Smooth muscle cell (in vitro differentiated cells): ENCODE data around the gene RIPK3. TPM values are rescaled to one million over a fixed set of nuclear protein-coding genes. Genes with fewer than 3 reads are reported as not detected.

ENCODE experiments used
- DNase-seq: peaks from one replicate; lab custom pipeline; 2025; ENCODE audit not compliant: unreplicated experiment; lab: John Stamatoyannopoulos, UW
- H2AFZ ChIP-seq: fragments of 200-600 bp; sonication (generic); 2 replicates; pipeline ENCODE4 v1.6.0; 2016; ENCODE audit warnings: antibody characterized with exemption, low read depth, mild to moderate bottlenecking
- H3F3A ChIP-seq: fragments of 200-600 bp; sonication (generic); 2 replicates; pipeline ENCODE4 v1.6.0; 2017; ENCODE audit warnings: antibody characterized with exemption, low read depth
- H3K27ac ChIP-seq: fragments of 200-600 bp; sonication (generic); 2 replicates; pipeline ENCODE4 v1.5.1; 2016; ENCODE audit warnings: low read depth, mild to moderate bottlenecking
- H3K27me3 ChIP-seq: fragments of 200-600 bp; sonication (generic); 2 replicates; pipeline ENCODE4 v1.6.1; 2016; ENCODE audit warnings: low read depth, mild to moderate bottlenecking
- H3K36me3 ChIP-seq: fragments of 200-600 bp; sonication (generic); 2 replicates; pipeline ENCODE4 v1.5.1; 2016; ENCODE audit warnings: low read depth
- H3K4me1 ChIP-seq: fragments of 200-600 bp; sonication (generic); 2 replicates; pipeline ENCODE4 v1.5.1; 2016; ENCODE audit warnings: low read depth
- H3K4me2 ChIP-seq: fragments of 200-600 bp; sonication (generic); 2 replicates; pipeline ENCODE4 v1.6.0; 2016; ENCODE audit warnings: mild to moderate bottlenecking
- H3K4me3 ChIP-seq: fragments of 200-600 bp; sonication (generic); 2 replicates; pipeline ENCODE4 v1.5.1; 2016; ENCODE audit warnings: mild to moderate bottlenecking
- H3K79me2 ChIP-seq: fragments of 200-600 bp; sonication (generic); 2 replicates; pipeline ENCODE4 v1.6.0; 2016; ENCODE audit warnings: low read depth, mild to moderate bottlenecking
- H3K9ac ChIP-seq: fragments of 200-600 bp; sonication (generic); 2 replicates; pipeline ENCODE4 v1.6.0; 2016; ENCODE audit warnings: low read depth
- H3K9me3 ChIP-seq: fragments of 200-600 bp; sonication (generic); replicated peaks from 2 replicates; pipeline ENCODE4 v1.5.1; 2016; ENCODE audit warnings: low read depth
- H4K20me1 ChIP-seq: fragments of 200-600 bp; sonication (generic); 2 replicates; pipeline ENCODE4 v1.6.0; 2016; ENCODE audit warnings: low read depth
- WGBS: methylation state at CpG from one replicate; pipeline ENCODE4 v1.1.7; 2016; ENCODE audit warnings: low lambda C conversion rate; 5-methylcytosine and 5-hydroxymethylcytosine counted together
- polyA plus RNA-seq: library from polyadenylated mRNA; unstranded; fragments of >200 nt; fragmentation: Nextera tagmentation; extraction: Ambion mirVana; gene quantifications from 2 replicates; pipeline ENCODE4 v1.2.1, GENCODE V29; 2016
- total RNA-seq: library from RNA; depleted of rRNA; stranded (reverse); fragments of >200 nt; gene quantifications from 2 replicates; pipeline ENCODE4 v1.2.3, GENCODE V29; 2014
- TF ChIP-seq, protein P1 (sequence below): fragments of 200-600 bp; sonication (generic); IDR thresholded peaks from 2 replicates; pipeline ENCODE4 v1.5.1; 2017; ENCODE audit warnings: borderline replicate concordance, mild to moderate bottlenecking, antibody characterized with exemption; ENCODE audit not compliant: insufficient read depth, poor library complexity, severe bottlenecking

RIPK3 gene
- total and polyA plus RNA-seq, 2 experiments from 2014 or later: 1.3 TPM; not detected in 1

DNA sequence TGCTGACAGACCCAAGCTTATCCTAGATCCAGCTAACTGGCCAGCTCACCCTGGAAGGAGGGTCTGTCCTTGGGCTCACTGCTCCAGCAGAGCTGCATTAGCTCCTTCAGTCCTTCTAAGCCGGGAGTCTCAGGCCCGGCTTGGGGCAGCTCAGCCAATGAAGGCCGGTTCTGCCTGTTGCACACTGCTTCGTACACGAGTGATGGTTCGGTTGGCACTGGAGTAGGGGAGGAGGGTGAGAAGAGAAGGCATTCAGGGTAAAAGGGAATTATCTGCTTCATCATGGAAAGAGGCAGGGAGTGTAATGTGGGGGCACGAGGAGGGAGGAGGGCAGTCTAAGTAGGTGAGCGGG lies 2.0 kb downstream of the RIPK3 start:
- H3K36me3 ChIP-seq: no peaks in the 10 kb centered on the region
- 86% methylated on average over 8 of the region's 8 CpGs for WGBS
- no peak overlapping the region for H3K4me2 ChIP-seq

DNA sequence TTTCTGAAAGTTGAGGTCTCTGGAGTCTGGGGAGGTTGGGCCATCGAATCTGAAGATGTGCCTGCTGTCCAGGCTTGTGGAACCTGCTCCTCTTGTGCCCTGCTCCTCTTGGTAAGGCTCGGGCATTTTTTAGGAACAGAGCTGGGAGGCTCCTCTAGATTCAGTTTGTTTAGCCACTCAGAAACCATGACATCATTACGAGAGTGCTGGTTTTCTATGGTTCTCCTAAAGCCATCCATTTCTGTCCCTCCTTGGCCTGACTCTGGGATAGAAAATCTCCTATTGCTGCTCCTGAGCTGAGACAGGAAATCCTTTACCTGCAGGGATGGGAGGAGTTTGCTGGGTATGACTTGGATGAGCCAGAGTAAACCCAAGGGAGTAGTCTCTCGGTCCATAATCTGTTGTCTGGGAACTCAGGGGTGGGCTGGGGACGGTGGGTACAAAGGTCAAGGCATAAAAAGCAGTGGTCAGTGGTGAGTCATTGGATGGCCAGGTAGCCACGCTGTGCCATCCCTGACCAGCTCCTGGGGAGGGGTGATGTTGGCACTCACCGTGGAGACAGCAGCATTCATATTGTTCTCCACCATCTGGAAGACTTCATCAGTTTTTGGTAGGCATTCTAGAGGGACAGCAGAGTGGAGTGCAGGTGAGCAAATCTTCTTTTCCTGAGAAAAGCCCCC lies 2.5 kb downstream of the RIPK3 start:
- Histone ChIP-seq H3F3A (no peaks in the 10 kb centered on the region), H3K9ac (no peak overlapping the region), H3K9me3 (no peaks in the 10 kb centered on the region), H2AFZ (no peak overlapping the region), H4K20me1 (no peaks in the 10 kb centered on the region), H3K4me2 (no peak overlapping the region), H3K79me2 (no peaks in the 10 kb centered on the region), H3K27me3 (peaks cover 96% of the 10 kb centered on the region), H3K36me3 (no peaks in the 10 kb centered on the region), H3K27ac (no peak overlapping the region), H3K4me1 (peaks cover 11% of the 10 kb centered on the region), H3K4me3 (no peak overlapping the region)
- no peak for DNase-seq
- TF ChIP-seq, protein P1, sequence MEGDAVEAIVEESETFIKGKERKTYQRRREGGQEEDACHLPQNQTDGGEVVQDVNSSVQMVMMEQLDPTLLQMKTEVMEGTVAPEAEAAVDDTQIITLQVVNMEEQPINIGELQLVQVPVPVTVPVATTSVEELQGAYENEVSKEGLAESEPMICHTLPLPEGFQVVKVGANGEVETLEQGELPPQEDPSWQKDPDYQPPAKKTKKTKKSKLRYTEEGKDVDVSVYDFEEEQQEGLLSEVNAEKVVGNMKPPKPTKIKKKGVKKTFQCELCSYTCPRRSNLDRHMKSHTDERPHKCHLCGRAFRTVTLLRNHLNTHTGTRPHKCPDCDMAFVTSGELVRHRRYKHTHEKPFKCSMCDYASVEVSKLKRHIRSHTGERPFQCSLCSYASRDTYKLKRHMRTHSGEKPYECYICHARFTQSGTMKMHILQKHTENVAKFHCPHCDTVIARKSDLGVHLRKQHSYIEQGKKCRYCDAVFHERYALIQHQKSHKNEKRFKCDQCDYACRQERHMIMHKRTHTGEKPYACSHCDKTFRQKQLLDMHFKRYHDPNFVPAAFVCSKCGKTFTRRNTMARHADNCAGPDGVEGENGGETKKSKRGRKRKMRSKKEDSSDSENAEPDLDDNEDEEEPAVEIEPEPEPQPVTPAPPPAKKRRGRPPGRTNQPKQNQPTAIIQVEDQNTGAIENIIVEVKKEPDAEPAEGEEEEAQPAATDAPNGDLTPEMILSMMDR: no peak
- WGBS: 89% methylated on average over 7 of the region's 7 CpGs

More for the DNA sequence above, 2.0 kb downstream of the RIPK3 start:
- H3F3A ChIP-seq: no peaks in the 10 kb centered on the region
- H3K9ac ChIP-seq: no peak overlapping the region
- no peak for DNase-seq
- H3K27ac ChIP-seq: no peak overlapping the region
- H3K27me3 ChIP-seq: peaks cover 97% of the 10 kb centered on the region
- no peak overlapping the region for H3K4me3 ChIP-seq
- H3K4me1 ChIP-seq: peaks cover 11% of the 10 kb centered on the region
- no peaks in the 10 kb centered on the region for H3K79me2 ChIP-seq
- TF ChIP-seq, protein P1: no peak
- H4K20me1 ChIP-seq: no peaks in the 10 kb centered on the region
- H3K9me3 ChIP-seq: no peaks in the 10 kb centered on the region
- no peak overlapping the region for H2AFZ ChIP-seq

DNA sequence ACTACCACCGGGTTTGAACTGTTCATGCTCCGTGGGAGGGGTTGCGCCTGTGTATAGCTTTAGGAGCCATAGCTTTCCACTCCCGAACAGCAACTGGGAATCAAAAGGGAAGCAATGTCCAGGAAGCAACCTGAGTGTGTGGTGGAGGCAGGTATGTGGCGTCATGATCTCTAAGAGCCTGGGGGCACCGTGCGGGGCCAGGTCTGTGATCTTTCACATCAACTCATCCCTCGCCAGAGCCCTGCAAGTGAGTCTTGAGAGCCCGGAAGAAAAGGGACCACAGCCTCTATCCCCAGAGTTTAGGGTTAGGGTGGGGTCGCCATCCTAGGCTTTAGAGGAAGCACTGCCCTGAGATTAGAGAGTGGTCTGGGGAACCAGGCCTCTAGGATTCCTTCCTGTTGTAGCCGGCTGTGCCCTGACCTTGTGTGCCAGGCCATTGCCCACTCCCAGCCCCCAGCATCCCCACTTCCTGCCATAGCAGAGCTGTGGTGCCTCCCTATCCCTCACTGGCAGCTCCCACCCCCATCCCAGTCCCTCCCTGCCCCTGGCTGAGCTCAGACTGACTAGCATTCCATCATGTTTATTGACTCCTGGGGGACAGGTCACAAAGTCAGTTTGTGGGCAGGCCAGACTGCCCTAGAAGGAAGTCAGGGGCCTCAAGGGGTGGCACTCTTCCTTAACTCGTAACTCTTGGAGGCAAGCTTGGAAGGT lies 4.2 kb downstream of the RIPK3 start:
- H3K9me3 ChIP-seq: no peaks in the 10 kb centered on the region
- no peak overlapping the region for H3K4me2 ChIP-seq
- TF ChIP-seq, protein P1: no peak
- 49% methylated on average over 12 of the region's 12 CpGs for WGBS
- H3K4me1 ChIP-seq: peaks cover 11% of the 10 kb centered on the region
- H4K20me1 ChIP-seq: no peaks in the 10 kb centered on the region
- H2AFZ ChIP-seq: no peak overlapping the region
- DNase-seq: no peak
- H3K4me3 ChIP-seq: no peak overlapping the region
- no peaks in the 10 kb centered on the region for H3F3A ChIP-seq
- no peak overlapping the region for H3K9ac ChIP-seq
- no peaks in the 10 kb centered on the region for H3K36me3 ChIP-seq
- no peak overlapping the region for H3K27ac ChIP-seq
- no peaks in the 10 kb centered on the region for H3K79me2 ChIP-seq
- peaks cover 83% of the 10 kb centered on the region for H3K27me3 ChIP-seq
